Activated T-helper 1 cell treated with anti-CD3 and anti-CD28 coated beads, Interleukin-12 subunit alpha, Interleukin-12 subunit beta, Interleukin-2, Interleukin-4 antibody, amounts not matched to agents 30 ng/mL and 10 ng/mL and 1 ng/mL, durations not matched to agents 14 hours and 24 hours and 36 hours (primary cell): ENCODE results near the gene LARGE1. TPM values are rescaled to one million over a fixed set of nuclear protein-coding genes. Genes with fewer than 3 reads are reported as not detected.
A peak's percentile ranks its signal among the peaks of the same experiment; 100 is the strongest.
"Not testable (repeated sequence)": the region's sequence is repeated elsewhere in the genome, so short reads cannot be mapped to it uniquely, and the experiment has no call there.

Experiments used
- DNase-seq: peaks from one replicate; pipeline ENCODE4 v3.0.0; 2021; ENCODE audit warnings: low spot score
- H3K27ac Mint-ChIP-seq: one replicate; pipeline ENCODE4 v1.8.0; 2021; ENCODE audit warnings: mild to moderate bottlenecking, mixed read lengths
- H3K27me3 Mint-ChIP-seq: one replicate; pipeline ENCODE4 v1.8.0; 2022; ENCODE audit warnings: mild to moderate bottlenecking, moderate library complexity, mixed read lengths; ENCODE audit not compliant: insufficient read depth
- H3K36me3 Mint-ChIP-seq: one replicate; pipeline ENCODE4 v1.8.0; 2021; ENCODE audit warnings: low read depth, mixed read lengths
- H3K4me1 Mint-ChIP-seq: one replicate; pipeline ENCODE4 v1.8.0; 2021; ENCODE audit warnings: low read depth, mixed read lengths
- H3K4me3 Mint-ChIP-seq: one replicate; pipeline ENCODE4 v1.8.0; 2021; ENCODE audit warnings: mild to moderate bottlenecking, moderate library complexity, mixed read lengths
- H3K9me3 Mint-ChIP-seq: one replicate; pipeline ENCODE4 v1.8.0; 2021; ENCODE audit warnings: mixed read lengths
- intact Hi-C: fragments of 100-400 bp; cut with micrococcal nuclease; formaldehyde crosslinking; loops from one replicate; pipeline ENCODE4 v1.15.1; 2024
- total RNA-seq: library from RNA; stranded (reverse); gene quantifications from 2 replicates; pipeline ENCODE4 v1.2.3, GENCODE V29; 2022

Gene LARGE1
- total RNA-seq, 1 donor from 2014 or later = 0.10 TPM

DNA sequence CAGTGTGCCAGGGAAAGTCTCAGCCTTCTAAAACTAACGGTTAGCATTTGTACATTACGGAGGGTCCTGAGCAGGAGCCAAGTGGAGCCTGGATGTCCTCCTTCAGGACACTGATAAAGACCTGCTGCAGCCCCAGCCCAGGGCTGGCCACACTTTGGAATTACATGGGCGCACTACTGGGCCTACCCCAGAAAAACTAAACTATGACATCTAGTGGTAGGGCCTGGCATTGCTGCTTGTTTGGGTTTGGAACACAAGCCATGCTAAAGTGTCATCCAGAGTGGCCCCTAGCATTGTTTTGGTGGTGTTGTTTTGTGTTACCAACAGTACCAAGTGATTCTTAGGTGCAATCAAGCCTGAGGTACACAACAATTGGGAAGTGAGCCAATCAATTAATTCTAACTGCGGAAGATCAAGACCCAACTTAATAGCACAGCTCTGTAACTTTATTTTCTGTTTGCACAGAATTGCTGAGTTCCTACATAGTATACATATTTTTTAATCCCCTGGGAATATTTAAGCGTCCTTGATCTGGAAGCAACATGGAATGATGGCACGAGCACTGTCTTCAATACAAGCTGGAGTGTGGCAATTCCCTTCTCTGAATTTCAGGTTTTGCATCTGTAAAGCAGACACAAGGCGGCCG is 340.7 kb downstream of the LARGE1 start:
- DNase-seq = peak; percentile 13
- H3K4me3 Mint-ChIP-seq = no peak overlapping the region
- intact Hi-C loops = loop anchor here (1.0 kb wide), 1 partner anchor 60 kb away; no protein-coding TSS in a partner anchor
- no peaks in the 10 kb centered on the region for H3K36me3 Mint-ChIP-seq
- no peak overlapping the region for H3K27ac Mint-ChIP-seq
- H3K9me3 Mint-ChIP-seq = no peaks in the 10 kb centered on the region
- H3K27me3 Mint-ChIP-seq = no peaks in the 10 kb centered on the region
- no peaks in the 10 kb centered on the region for H3K4me1 Mint-ChIP-seq

DNA sequence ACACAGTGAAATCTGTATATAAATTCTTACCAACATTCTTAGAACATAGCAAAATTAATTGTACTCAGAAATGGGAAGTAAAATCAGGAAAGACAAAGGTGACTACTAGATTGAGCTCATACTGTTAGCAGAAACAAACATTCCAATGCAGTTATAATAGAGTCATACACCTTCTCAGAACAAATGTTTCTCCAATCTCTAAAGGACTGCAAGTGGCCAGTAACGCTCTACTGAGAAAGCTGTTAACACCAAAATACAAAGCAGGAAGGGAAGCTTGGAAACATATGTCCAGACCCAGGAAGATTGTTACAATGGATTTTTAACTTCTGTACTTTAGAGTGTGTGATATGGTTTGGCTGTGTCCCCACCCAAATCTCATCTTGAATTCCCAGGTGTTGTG is 341.5 kb downstream of the LARGE1 start:
- Mint-ChIP-seq H3K27me3 (no peaks in the 10 kb centered on the region), H3K4me3 (no peak overlapping the region), H3K27ac (no peak overlapping the region), H3K4me1 (no peaks in the 10 kb centered on the region), H3K36me3 (no peaks in the 10 kb centered on the region), H3K9me3 (no peaks in the 10 kb centered on the region)
- no peak for DNase-seq
- intact Hi-C loops = loop anchor here (1.0 kb wide), 1 partner anchor 59 kb away; no protein-coding TSS in a partner anchor

DNA sequence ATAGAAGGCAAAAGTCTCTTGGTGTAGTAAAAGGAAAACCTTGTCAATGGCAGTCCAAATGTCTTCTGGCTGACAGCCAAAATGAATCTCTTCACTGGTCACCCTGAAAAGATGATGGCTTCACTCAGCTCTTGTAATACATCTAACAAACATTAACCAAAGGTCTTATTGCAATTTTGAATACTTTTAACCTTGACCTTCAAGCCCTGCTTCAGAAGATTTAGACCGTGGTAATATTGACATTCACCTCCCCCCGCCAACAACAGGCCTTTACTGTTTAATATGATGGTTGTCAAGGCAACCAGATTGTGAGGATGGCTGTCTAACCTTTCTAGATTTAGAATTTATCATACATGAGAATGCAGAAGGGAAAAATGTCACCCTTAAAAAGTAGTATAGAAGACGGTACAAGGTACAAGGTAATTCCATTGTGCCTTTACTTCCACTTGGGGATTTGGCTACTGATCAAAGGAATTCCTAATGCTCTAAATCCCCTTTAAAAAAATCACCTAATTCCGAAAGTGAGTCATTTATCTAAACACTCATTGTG is 342.3 kb downstream of the LARGE1 start:
- DNase-seq = no peak
- no peaks in the 10 kb centered on the region for H3K4me1 Mint-ChIP-seq
- H3K36me3 Mint-ChIP-seq = no peaks in the 10 kb centered on the region
- no peaks in the 10 kb centered on the region for H3K27me3 Mint-ChIP-seq
- no peaks in the 10 kb centered on the region for H3K9me3 Mint-ChIP-seq
- no peak overlapping the region for H3K4me3 Mint-ChIP-seq
- H3K27ac Mint-ChIP-seq = no peak overlapping the region
- intact Hi-C loops = no loop called here

DNA sequence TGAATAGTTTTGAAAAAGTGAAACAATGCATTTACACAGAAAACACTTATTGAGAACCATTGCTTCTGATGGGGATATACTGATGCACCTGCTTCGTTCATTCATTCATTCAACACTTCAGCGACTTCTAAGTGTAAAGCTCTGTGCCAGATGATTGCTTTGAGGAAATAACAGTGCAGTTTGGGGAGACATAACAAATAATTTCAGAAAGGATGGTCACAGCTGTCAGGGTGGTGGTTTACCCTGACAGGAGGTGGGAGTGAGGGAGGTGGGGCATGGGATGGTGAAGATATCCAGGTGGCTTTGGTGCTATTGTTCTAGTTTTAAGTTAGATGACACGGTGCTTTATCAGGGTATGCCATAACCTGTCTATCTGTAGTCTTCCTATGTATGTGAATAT is 344.1 kb downstream of the LARGE1 start:
- H3K9me3 Mint-ChIP-seq = no peaks in the 10 kb centered on the region
- H3K4me1 Mint-ChIP-seq = no peaks in the 10 kb centered on the region

DNA sequence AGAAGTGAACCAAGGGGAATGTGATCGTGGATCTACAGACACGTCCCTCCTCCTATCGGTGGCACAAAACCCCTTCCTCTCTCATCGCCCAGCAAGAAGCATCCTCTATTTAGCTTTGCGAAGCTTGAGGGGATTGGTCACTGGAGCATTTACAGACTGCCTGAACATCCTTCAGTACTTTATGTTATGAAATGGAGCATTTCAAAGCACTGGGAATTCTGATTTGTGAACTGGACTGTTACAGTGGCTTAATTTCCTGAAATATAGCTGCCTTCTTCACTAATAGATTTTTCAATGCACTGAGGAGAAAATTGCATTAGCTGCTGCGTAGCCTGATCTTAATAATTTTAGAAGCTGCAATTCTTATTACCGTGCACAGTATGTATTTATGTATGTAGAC is 344.5 kb downstream of the LARGE1 start:
- no peaks in the 10 kb centered on the region for H3K4me1 Mint-ChIP-seq
- H3K27ac Mint-ChIP-seq = no peak overlapping the region
- DNase-seq = no peak
- H3K36me3 Mint-ChIP-seq = no peaks in the 10 kb centered on the region
- H3K9me3 Mint-ChIP-seq = no peaks in the 10 kb centered on the region
- no peaks in the 10 kb centered on the region for H3K27me3 Mint-ChIP-seq
- no peak overlapping the region for H3K4me3 Mint-ChIP-seq
- intact Hi-C loops = no loop called here

More for the DNA sequence above, 344.1 kb downstream of the LARGE1 start:
- no peak for DNase-seq
- Mint-ChIP-seq H3K27me3 (no peaks in the 10 kb centered on the region), H3K27ac (no peak overlapping the region), H3K4me3 (no peak overlapping the region), H3K36me3 (no peaks in the 10 kb centered on the region)
- intact Hi-C loops = no loop called here

DNA sequence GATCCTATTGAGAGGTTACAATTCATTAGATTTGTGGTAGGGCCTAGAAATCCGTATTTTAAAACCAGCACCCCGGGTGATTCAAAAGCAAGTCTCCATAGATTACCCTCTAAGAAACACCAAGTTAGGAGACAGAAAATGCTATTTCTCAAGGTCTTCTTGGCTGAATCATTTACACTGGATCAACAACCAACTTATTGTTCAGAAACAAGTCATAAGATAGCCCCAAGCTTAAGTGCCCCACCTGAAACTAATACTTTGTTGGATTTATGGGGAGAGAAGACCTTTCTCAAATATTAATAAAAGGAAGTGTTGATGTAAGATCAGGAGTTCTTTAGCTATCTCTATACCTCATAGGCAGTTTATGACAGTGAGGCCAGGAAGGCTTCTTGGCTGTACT is 345.2 kb downstream of the LARGE1 start:
- Mint-ChIP-seq H3K4me3 (no peak overlapping the region), H3K36me3 (no peaks in the 10 kb centered on the region), H3K4me1 (no peaks in the 10 kb centered on the region), H3K27me3 (no peaks in the 10 kb centered on the region), H3K9me3 (no peaks in the 10 kb centered on the region), H3K27ac (no peak overlapping the region)
- intact Hi-C loops = no loop called here
- no peak for DNase-seq

DNA sequence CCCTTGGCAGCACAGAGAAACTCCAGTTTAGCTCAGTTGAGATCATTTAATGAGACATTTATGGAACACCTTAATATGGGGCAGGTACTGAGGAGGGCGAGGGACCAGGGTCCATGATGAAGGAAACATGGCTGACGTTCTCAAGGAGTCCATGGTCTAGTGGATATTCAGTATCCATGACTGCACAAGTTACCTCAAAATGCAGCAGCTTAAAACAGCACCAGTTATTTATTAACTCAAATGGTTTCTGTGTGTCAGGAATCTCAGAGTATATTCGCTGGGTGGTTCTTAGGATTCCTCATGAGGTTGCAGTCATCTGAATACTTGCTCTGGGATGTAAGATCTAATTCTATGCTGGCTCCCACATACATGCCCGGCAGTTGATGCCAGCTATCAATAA is 346.8 kb downstream of the LARGE1 start:
- Mint-ChIP-seq H3K4me1 (peaks cover 5% of the 10 kb centered on the region), H3K4me3 (no peak overlapping the region), H3K9me3 (no peaks in the 10 kb centered on the region), H3K27ac (no peak overlapping the region), H3K27me3 (no peaks in the 10 kb centered on the region), H3K36me3 (no peaks in the 10 kb centered on the region)
- intact Hi-C loops = no loop called here
- DNase-seq = no peak

DNA sequence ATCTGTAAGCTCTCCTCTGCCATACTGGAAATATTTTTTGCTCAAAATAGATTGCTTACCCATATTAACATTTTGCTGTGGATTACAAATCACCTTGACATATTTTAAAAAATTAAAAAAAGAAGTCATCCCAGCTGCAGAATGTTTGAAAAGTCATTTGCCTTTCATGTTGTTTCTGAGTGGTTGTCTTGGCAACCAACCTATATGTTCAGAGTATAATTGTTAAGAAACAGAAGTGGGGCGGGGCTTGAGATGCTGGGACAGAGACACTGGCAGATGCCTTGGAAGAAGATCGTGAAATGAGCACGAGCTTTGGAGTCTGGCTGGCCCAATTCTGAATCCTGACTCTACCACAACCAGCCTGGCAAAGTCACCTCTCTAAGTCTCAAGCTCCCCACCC is 348.2 kb downstream of the LARGE1 start:
- Mint-ChIP-seq H3K36me3 (no peaks in the 10 kb centered on the region), H3K27me3 (no peaks in the 10 kb centered on the region), H3K9me3 (no peaks in the 10 kb centered on the region), H3K4me1 (peaks cover 18% of the 10 kb centered on the region), H3K4me3 (no peak overlapping the region), H3K27ac (no peak overlapping the region)
- no peak for DNase-seq
- intact Hi-C loops = no loop called here

DNA sequence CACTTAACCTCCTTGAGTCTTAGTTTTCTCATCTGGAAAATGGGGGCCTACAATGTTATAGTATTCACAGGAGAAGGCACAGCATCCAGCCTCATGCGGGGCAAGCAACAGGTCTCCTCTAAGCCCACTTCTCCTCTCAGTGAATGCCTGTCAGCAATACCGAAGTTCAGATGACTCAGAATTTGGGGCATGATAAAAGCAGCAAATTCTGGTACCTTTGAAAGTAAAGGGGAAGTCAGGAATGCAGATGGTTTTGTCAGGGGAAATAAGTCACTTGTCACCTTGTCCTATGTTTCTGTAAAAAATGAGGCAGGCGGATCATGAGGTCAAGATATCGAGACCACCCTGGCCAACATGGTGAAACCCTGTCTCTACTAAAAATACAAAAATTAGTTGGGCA is 350.2 kb downstream of the LARGE1 start:
- Mint-ChIP-seq H3K27me3 (no peaks in the 10 kb centered on the region), H3K4me1 (peaks cover 18% of the 10 kb centered on the region), H3K36me3 (no peaks in the 10 kb centered on the region), H3K4me3 (no peak overlapping the region), H3K27ac (no peak overlapping the region), H3K9me3 (peaks cover 7% of the 10 kb centered on the region)
- intact Hi-C loops = no loop called here
- DNase-seq = no peak

DNA sequence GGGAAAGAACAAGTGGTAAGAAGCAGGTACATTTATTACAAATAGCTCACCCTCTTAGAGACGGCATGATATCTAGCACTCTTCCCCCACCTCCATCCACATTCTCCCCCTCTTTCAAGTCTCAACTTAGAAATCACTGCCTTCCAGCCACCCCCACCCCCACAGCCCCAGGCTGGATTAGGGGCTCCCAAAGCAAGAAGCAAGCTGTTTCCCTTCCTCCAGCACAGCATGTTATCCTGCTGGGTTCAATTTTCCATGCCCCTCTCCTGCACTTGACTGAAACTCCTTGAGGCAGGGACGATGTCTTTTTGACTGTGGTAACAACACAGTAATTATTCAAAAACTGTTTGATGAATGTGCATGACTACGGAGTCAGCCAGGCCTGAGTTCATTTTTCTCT is 350.7 kb downstream of the LARGE1 start:
- H3K4me1 Mint-ChIP-seq = peaks cover 18% of the 10 kb centered on the region
- H3K27me3 Mint-ChIP-seq = no peaks in the 10 kb centered on the region
- H3K27ac Mint-ChIP-seq = no peak overlapping the region
- DNase-seq = no peak
- intact Hi-C loops = no loop called here
- H3K36me3 Mint-ChIP-seq = no peaks in the 10 kb centered on the region
- H3K4me3 Mint-ChIP-seq = no peak overlapping the region
- peaks cover 10% of the 10 kb centered on the region for H3K9me3 Mint-ChIP-seq

DNA sequence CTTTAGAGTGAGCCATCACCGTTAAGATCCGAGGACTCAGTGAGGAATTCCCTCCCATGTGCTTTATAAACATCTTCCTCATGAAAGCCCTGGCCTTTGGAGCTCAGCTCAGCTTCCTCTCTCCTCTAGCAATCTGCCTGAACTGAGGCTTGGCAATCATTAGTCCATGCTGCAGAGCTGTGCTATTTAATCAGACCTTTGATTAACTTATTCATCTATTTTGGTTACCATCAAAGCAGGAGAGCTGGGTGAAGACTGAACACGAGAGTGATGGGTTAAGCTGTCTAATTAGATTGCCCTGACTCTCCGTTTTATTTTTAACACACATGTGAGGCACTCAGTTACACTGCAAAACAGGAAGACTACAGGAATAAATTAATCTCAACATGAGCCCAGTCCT is 351.3 kb downstream of the LARGE1 start:
- Mint-ChIP-seq H3K4me1 (peaks cover 18% of the 10 kb centered on the region), H3K4me3 (no peak overlapping the region), H3K36me3 (no peaks in the 10 kb centered on the region), H3K27ac (no peak overlapping the region), H3K27me3 (no peaks in the 10 kb centered on the region), H3K9me3 (peaks cover 15% of the 10 kb centered on the region)
- intact Hi-C loops = no loop called here
- no peak for DNase-seq

DNA sequence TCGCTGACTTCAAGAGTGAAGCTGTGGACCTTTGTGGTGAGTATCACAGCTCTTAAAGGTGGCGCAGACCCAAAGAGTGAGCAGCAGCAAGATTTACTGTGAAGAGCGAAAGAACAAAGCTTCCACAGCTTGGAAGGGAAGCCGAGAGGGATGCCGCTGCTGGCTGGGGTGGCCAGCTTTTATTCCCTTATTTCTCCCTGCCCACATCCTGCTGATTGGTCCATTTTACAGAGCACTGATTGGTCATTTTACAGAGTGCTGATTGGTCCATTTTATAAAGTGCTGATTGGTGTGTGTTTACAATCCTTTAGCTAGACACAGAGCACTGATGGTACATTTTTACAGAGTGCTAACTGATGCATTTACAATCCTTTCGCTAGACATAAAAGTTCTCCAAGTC is 353.8 kb downstream of the LARGE1 start:
- Mint-ChIP-seq H3K9me3 (peaks cover 25% of the 10 kb centered on the region), H3K4me1 (peaks cover 18% of the 10 kb centered on the region)
- intact Hi-C loops, H3K27me3 Mint-ChIP-seq, H3K4me3 Mint-ChIP-seq, H3K36me3 Mint-ChIP-seq, H3K27ac Mint-ChIP-seq, DNase-seq: not testable (repeated sequence)

DNA sequence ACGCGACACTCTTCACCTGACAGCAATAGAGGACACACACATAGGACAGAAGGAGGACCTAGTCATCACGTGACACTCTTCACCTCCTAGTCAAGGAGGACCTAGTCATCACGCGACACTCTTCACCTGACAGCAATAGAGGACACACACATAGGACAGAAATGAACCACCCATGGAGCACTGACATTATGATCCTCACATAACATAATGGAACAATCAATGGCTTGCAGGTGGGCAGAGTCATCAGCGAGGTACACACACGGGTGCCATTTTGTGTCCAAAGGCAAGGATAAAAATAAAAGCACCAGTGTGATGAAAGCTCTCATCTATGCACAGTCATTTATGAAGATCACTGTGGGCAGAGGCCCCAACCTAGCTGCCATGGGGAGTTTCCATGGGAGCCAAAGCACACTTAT is 354.7 kb downstream of the LARGE1 start:
- H3K27ac Mint-ChIP-seq = peak overlapping the region; percentile 27
- intact Hi-C loops = no loop called here
- H3K9me3 Mint-ChIP-seq = peaks cover 33% of the 10 kb centered on the region
- H3K4me1 Mint-ChIP-seq = peaks cover 18% of the 10 kb centered on the region
- H3K27me3 Mint-ChIP-seq = no peaks in the 10 kb centered on the region
- DNase-seq = no peak
- H3K36me3 Mint-ChIP-seq = no peaks in the 10 kb centered on the region
- no peak overlapping the region for H3K4me3 Mint-ChIP-seq

DNA sequence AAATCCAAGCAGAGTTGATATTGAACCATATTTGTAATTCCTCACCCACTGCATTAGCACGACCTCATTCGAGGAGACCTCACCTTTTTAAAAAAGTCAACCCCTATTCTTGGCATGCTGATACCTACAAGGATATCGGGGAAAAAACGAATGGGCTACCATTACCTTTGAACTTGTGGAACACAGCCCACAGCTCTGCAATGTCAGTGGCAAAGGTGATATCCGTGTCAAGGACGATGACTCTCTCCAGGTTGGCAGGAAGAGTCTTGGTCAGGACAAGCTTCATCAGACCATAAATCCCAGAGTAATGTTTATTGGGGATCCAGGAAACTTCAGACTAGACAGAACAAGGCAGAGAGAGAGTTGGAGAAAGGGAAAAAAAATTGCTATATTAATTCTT is 355.6 kb downstream of the LARGE1 start:
- no peaks in the 10 kb centered on the region for H3K36me3 Mint-ChIP-seq
- no peak overlapping the region for H3K27ac Mint-ChIP-seq
- peaks cover 41% of the 10 kb centered on the region for H3K9me3 Mint-ChIP-seq
- intact Hi-C loops = no loop called here
- DNase-seq = no peak
- H3K4me1 Mint-ChIP-seq = peaks cover 18% of the 10 kb centered on the region
- no peak overlapping the region for H3K4me3 Mint-ChIP-seq
- no peaks in the 10 kb centered on the region for H3K27me3 Mint-ChIP-seq
